GM12892 (cell line): ENCODE results near the gene TMEM168.

Experiments
- DNase-seq: peaks from one replicate; pipeline ENCODE4 v3.0.0; 2011; ENCODE audit not compliant: insufficient read length
- FAIRE-seq: peaks from 2 replicates; lab custom pipeline; 2011; peaks lifted over from hg19 to GRCh38; lab: Jason Lieb, UNC
- POLR2A ChIP-seq: IDR thresholded peaks from 2 replicates; pipeline ENCODE4 v1.6.1; 2011; ENCODE audit warnings: low read depth, low read length, control low read depth
- POLR2AphosphoS5 ChIP-seq: IDR thresholded peaks from 2 replicates; pipeline ENCODE4 v1.6.1; 2011; ENCODE audit warnings: low read depth, low read length, control low read depth
- TAF1 ChIP-seq: IDR thresholded peaks from 2 replicates; pipeline ENCODE4 v1.6.1; 2011; ENCODE audit warnings: low read depth, mild to moderate bottlenecking, control low read depth, low read length, borderline replicate concordance

The TMEM168 gene

DNA sequence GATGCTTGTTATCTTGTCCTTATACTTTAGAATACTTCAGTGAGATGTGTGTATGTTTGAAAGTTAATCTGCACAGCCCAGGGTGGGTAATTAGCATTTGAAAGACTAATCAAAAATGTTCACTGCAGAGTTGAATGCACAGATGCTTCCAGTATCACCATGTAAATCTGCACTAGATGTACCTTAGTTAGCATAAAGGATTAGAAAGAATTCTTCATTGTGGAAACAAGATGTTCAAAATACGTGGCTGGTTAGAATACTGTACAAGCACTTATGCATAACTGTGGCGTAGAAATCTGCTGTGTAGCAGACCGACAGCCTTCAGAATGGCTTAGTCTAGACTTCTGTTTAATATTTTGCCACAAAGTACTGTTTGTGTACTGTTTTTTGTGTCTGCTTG is 2.2 kb upstream of the TMEM168 start:
- DNase-seq: no peak
- FAIRE-seq: no peak
- TF ChIP-seq POLR2AphosphoS5 (no peak), POLR2A (no peak), TAF1 (no peak)

DNA sequence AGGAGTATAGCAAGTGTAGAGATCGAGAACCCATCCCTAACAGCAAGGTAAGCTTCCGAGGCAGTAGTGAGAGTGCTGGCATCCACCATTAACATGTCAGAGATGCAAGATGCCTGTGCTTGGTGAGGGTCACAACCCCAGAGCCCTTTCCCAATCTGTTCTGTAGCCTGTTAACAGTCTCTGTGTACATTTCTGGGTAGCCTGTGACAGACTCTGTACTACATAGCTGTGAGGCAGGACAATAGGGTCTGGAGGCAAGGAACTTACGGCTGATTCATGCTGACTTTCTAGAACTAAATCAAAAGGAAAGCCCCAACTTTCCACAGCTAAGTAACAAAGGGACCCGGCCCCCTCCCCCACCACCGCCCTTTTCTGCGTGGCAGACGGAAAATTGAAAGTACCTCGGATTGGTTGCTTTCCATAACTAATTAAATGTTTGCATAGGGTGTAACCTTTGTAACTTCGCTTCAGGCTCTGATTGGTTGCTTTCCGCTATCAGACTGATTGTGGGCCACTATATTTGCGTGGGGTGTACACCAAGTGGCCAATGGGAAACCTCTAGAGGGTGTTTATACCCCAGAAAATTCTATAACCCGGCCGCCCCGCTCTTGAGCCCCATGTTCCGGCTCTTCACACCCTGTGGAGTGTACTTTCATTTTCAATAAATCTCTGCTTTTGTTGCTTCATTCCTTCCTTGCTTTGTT is 1.4 kb upstream of the TMEM168 start:
- peak; percentile 58 for FAIRE-seq
- TF ChIP-seq POLR2A (no peak), TAF1 (no peak), POLR2AphosphoS5 (no peak)
- no peak for DNase-seq

DNA sequence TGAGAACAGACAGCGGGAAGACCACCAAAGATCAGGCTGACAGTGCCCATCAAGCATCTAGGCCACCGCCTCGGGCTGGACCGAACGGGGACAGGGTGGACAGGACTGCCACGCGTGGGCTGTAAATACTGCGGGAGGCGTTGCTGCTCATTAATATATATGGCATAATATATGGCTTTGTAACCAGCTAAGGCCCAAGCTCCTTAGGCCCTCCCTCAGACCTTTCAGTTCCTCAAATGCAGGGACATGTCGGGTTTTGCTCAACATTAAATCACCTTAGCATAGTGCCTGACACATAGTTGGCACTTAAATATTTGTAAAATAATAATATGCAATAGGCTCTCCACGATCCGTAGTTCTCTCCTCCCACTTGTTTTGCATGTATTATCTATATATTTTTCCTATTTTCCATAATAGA is 402 bp upstream of the TMEM168 start:
- no peak for FAIRE-seq
- no peak for TF ChIP-seq POLR2AphosphoS5
- TF ChIP-seq TAF1: no peak; the same call in 1 of the 2 replicates
- peak; percentile 31 for DNase-seq

DNA sequence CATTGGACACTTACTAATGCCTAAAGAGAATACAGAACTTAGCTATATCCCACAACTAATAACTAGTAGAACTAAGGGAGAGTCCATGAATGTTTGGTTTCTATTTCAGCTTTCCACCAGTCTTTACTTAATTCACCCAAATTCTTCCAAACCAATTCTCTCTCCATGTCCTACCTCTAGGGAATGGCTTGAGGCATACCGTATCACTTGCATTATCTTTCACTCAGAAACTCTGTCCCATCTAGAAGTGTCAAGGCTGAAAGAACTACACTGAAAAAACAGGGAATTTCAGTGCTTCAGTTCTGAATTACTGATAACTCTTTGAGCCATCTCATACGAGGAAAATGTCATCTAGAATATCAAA is 758 bp downstream of the TMEM168 start:
- no peak for FAIRE-seq
- TF ChIP-seq POLR2AphosphoS5: no peak
- TF ChIP-seq TAF1: no peak
- TF ChIP-seq POLR2A: no peak

DNA sequence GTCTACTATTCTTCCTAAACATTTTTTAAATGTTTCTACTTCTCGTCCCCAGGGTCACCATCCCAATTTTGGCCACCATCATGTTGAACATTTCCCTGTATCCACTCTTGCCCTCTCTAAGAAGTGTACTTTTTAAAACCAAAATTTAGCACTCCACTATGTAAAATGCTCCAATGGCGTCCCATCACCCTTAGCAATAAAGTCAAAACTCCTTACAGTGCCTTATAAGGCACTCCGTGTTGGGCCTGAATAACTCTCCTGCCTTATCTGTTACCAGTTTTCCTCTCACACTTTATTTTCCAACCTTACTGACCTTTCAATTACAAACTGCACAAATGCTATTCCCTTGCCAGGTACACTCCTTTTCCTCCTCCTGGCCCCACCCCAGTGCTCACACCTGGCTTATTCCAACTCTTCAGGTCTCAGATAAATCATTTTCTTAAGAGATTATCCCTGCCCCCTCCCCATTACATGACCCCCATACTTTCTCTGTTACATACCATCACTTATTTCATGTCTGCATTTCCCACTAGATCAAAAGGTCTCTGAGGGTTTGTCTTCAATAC is 1.3 kb downstream of the TMEM168 start:
- DNase-seq: no peak
- TF ChIP-seq POLR2AphosphoS5: no peak
- no peak for FAIRE-seq

More for the DNA sequence above, 758 bp downstream of the TMEM168 start:
- DNase-seq: peak; percentile 1

GRCh38 chr7:112784603-112785002 is 5.6 kb downstream of the TMEM168 start:
- FAIRE-seq (no peak), DNase-seq (no peak)
- TF ChIP-seq POLR2A (no peak), POLR2AphosphoS5 (no peak), TAF1 (no peak)

GRCh38 chr7:112782498-112782897 is 7.7 kb downstream of the TMEM168 start:
- TF ChIP-seq POLR2AphosphoS5: no peak; the same call in 1 of the 2 replicates
- TF ChIP-seq TAF1: no peak
- TF ChIP-seq POLR2A: no peak
- peak; percentile 71 for FAIRE-seq
- DNase-seq: peak; percentile 3

DNA sequence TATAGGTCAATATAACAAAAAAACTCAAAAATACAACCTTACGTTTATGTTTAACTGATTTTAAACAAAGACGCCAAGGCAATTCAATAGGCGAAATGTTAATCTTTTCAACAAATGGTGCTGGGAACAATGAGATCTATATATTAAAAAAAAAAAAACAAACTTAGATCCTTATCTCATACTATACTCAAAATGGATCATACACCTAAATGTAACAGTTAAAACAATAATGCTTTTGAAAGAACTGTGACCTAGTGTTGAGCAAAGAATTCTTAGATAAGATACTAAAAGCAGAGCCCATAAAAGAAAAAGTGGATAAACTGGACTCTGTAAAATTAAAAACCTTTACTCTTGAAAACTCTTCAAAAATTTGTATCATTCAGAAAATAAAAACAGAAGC is 8.6 kb downstream of the TMEM168 start:
- no peak for FAIRE-seq
- DNase-seq: no peak
- TF ChIP-seq POLR2AphosphoS5: no peak
- no peak for TF ChIP-seq TAF1
- no peak for TF ChIP-seq POLR2A

GRCh38 chr7:112781110-112781509 is 9.1 kb downstream of the TMEM168 start:
- TF ChIP-seq POLR2AphosphoS5 (no peak), TAF1 (no peak), POLR2A (no peak)
- DNase-seq: no peak
- no peak for FAIRE-seq

- no peak for TF ChIP-seq POLR2A
- TF ChIP-seq POLR2AphosphoS5: no peak
- TF ChIP-seq TAF1: no peak
- FAIRE-seq: no peak
- no peak for DNase-seq
These were observed 10.5 kb downstream of the TMEM168 start for GRCh38 chr7:112779667-112780066.

DNA sequence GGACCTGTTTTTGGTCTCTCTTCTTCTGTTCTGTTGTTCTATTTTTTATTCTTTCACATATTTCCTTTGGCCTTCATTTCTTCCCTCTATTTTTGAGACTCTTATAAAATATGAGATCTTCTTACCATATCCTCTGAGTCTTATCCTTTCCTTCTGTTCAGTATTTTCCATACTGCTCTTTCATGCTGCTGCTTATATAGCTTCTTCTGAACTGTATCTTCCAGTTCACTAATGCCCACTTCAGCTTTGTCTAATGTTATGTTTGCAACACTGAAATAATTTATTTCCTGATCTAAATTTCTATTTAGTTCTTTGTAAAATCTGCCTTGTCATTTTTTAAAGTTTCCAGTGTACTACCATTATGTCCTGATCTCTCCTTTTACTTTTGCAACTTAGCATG is 12.8 kb downstream of the TMEM168 start:
- TF ChIP-seq POLR2A: no peak
- DNase-seq (no peak), FAIRE-seq (no peak)

DNA sequence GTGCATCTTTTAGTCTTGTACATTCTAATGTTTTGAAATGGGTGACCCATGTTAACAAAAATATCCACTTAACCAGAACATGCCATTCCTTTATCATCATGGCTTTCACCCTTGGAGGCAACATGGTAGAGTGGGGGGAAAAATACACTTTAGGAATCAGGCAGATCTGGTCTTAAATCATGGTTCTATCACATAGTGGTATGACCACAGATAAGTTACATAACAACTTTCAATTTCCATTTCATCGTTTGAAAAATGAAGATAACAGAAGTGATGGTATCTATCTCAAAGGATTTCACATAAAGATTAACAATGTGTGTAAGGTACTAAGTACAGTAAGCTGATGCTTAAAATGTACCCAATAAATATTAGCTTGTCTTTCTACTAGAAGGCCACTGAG is 19.0 kb downstream of the TMEM168 start:
- DNase-seq: no peak
- no peak for FAIRE-seq
- TF ChIP-seq POLR2AphosphoS5: no peak
- no peak for TF ChIP-seq TAF1
- no peak for TF ChIP-seq POLR2A
